Left kidney (tissue), 2 donors: ENCODE measurements around the gene SPATA6. TPM values are rescaled to one million over a fixed set of nuclear protein-coding genes. Genes with fewer than 3 reads are reported as not detected.
"Not testable (repeated sequence)": the region's sequence is repeated elsewhere in the genome, so short reads cannot be mapped to it uniquely, and the experiment has no call there.

ENCODE experiments used
- DNase-seq: peaks from one replicate; pipeline ENCODE4 v3.0.0-alpha.2; 2013
- polyA plus RNA-seq: library from polyadenylated mRNA; unstranded; fragments of 120-200 nt; gene quantifications from one replicate; pipeline ENCODE4 v1.2.1, GENCODE V29; 2013; ENCODE audit not compliant: insufficient read length

SPATA6 gene
- polyA plus RNA-seq, 1 donor = 21.3 TPM

DNA sequence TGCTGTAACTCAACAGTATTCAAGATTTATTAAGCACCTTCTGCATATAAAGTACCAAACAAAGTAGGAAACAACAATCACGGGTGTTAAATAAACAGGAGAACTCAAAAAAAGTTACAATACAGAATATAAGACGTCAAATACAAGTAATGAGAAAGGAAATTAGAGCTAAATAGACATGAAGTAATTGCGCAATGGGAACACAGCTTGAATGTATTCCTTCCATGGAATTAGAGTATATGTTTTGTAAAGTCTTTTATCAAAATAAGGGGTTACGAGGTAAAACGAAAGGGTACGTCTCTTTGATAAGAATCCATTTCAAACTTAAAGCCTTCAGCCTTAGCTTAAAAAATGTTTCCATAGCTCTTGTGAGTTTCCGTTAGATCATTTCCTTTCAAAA lies 109.1 kb downstream of the SPATA6 start:
- no peak for DNase-seq

DNA sequence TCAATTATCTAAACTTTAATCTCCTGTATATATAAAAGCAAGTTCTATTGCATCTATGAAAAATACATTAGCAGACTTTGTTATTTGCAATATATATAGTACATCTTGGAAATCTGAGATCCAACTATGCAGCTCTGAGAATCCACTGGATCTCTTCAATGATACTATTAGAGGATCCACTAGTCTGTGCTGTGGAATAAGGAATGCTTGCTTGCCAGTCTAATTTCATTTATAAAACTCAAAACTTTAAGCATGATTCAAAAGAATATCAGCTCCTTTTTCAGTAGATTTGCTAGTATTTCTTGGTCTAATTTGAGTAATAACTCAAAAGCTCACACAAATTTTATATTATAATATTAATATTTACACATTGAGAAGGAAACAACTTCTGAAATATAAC lies 115.1 kb downstream of the SPATA6 start:
- DNase-seq = no peak

DNA sequence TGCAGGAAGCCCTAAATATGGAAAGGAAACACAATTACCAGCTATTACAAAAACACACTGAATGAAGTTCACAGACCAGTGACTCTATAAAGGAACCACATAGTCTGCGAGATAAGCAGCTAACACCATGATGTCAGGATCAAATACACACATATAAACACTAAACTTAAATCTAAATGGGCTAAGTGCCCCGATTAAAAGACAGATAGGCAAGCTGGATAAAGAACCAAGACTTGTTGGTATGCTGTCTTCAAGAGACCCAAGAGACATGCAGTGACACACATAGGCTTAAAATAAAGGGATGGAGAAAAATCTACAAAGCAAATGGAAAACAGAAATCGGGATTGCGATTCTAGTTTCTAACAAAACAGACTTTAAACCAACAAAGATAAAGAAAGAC lies 127.6 kb downstream of the SPATA6 start:
- no peak for DNase-seq

DNA sequence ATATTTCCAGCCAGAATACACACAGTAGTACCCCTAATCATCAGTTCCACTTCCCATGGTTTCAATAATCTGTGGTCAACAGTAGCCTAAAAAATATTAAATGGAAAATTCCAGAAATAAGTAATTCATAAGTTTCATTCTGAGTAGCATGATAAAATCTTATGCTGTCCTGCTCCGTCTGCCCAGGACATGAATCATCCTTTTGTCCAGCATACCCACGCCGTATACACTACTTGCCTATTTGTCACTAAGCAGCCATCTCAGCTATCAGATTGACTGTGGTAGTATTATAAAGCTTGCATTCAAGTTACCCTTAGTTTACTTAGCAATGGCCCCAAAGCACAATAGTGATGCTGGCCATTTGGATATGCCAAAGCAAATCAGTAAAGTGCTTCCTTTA lies 130.8 kb downstream of the SPATA6 start:
- DNase-seq = no peak

GRCh38 chr1:48338257-48338656 lies 133.7 kb downstream of the SPATA6 start:
- no peak for DNase-seq

GRCh38 chr1:48333316-48333715 lies 138.7 kb downstream of the SPATA6 start:
- DNase-seq = no peak

- no peak for DNase-seq
These were observed 139.9 kb downstream of the SPATA6 start for GRCh38 chr1:48332115-48332514.

- DNase-seq = no peak
These were observed 142.1 kb downstream of the SPATA6 start for GRCh38 chr1:48329905-48330304.

- no peak for DNase-seq
These were observed 142.5 kb downstream of the SPATA6 start for GRCh38 chr1:48329486-48329885.

GRCh38 chr1:48311829-48312228 lies 160.2 kb downstream of the SPATA6 start:
- DNase-seq = not testable (repeated sequence)

DNA sequence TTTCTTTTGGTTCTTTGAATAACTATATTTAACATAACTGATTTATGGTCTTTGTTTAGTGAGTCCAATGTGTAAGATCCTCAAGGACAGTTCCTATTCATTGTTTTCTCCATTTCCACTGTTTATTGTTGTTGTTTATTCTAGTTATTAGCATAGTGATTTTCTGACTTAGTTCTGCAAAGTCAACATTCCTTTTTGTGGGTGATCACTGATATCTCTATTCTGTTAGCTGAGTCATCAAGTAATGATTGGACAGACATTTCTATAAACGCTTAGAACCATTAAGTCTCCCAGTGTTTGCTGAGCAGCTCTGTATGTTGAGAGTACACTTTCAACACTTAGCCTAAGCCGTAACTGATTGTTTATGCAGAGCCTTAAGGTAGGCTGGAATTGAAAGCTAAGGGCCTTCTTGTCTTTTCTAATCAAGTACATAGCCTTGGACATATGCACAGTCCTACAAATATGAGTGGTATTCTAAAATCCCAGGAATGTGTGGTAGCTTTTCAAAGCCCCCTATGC lies 162.4 kb downstream of the SPATA6 start:
- DNase-seq = no peak

GRCh38 chr1:48302652-48303051 lies 169.4 kb downstream of the SPATA6 start:
- DNase-seq = no peak

- DNase-seq = no peak
These were observed 177.3 kb downstream of the SPATA6 start for GRCh38 chr1:48294656-48295055.

- not testable (repeated sequence) for DNase-seq
These were observed 177.9 kb downstream of the SPATA6 start for GRCh38 chr1:48294094-48294493.

GRCh38 chr1:48292706-48293105 lies 179.3 kb downstream of the SPATA6 start:
- no peak for DNase-seq

DNA sequence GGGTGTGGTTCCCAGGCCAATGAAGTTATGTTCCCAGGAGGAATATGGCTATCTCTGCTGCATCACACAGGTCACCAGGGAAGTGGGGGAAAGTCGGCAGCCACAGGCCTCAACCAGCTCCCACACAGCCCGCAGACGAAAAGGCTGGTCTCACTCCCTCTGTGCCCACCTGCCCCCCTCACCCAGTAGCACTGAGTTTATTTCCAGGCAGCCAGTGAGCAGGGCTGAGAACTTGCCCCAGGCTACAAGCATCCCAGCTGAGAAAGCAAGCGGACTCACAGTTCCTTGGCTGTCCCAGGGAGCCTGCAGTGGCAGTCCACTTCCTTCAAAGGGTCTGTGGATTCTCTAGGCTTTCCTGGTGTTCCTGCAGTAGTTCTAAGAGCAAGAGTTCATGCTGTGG lies 180.6 kb downstream of the SPATA6 start:
- no peak for DNase-seq

DNA sequence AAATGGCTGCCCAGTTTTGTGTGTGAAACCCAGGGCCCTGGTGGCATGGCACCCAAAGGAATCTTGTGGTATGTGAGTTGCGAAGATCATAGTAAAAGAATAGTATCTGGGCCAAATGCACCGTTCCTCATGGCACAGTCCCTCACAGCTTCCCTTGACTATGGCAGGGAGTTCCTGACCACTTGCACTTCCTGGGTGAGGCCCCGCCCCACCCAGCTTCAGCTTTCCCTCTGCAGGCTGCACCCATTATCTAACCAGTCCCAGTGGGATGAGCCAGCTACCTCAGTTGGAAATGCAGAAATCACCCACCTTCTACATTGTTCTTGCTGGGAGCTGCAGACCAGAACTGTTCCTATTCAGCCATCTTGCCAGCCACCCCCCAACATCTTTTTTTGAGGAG lies 186.5 kb downstream of the SPATA6 start:
- DNase-seq = no peak

DNA sequence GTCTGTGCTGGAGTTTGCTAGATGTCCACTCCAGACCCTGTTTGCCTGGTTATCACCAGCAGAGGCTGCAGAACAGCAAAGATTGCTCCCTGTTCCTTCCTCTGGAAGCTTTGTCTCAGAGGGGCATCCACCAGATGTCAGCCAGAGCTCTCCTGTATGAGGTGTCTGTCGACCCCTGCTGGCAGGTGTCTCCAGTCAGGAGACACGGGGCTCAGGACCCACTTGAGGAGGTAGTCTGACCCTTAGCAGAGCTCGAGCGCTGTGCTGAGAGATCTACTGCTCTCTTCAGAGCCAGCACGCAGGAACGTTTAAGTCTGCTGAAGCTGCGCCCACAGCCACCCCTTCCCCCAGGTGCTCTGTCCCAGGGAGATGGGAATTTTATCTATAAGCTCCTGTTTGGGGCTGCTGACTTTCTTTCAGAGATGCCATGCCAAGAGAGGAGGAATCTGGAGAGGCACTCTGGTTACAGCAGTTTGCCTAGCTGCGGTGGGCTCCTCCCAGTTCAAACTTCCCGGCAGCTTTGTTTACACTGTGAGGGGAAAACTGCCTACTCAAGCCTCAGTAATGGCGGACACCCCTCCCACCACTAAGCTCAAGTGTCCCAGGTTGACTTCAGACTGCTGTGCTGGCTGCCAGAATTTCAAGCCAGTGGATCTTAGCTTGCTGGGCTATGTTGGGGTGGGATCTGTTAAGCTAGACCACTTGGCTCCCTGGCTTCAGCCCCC lies 187.1 kb downstream of the SPATA6 start:
- DNase-seq = not testable (repeated sequence)

- DNase-seq = not testable (repeated sequence)
These were observed 189.7 kb downstream of the SPATA6 start for GRCh38 chr1:48282329-48282728.

DNA sequence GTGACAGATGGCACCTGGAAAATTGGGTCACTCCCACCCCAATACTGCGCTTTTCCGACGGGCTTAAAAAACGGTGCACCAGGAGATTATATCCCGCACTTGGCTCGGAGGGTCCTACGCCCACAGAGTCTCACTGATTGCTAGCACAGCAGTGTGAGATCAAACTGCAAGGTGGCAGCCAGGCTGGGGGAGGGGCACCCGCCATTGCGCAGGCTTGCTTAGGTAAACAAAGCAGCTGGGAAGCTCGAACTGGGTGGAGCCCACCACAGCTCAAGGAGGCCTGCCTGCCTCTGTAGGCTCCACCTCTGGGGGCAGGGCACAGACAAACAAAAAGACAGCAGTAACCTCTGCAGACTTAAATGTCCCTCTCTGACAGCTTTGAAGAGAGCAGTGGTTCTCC lies 194.6 kb downstream of the SPATA6 start:
- not testable (repeated sequence) for DNase-seq

DNA sequence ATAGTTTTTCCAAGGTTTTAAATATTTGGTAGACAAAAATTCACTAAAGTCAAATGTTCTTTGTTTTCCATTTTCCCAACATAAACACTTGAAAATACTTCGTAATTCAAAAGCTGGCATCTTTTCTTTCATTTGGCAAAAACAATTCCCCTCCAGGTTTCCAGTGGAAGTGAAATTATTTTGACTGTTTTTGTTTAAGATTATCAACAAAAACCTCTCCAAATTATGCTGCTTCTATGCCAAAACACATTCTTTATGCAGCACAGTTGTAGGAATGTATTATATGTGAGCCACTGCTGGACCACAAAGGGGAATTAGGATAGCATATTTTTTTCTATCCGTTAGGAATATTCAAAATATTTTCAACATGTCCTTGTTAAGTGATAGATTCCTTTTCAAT lies 205.4 kb downstream of the SPATA6 start:
- no peak for DNase-seq

GRCh38 chr1:48263041-48263440 lies 209.0 kb downstream of the SPATA6 start:
- no peak for DNase-seq

GRCh38 chr1:48261881-48262400 lies 210.1 kb downstream of the SPATA6 start:
- no peak for DNase-seq

GRCh38 chr1:48258106-48258505 lies 213.9 kb downstream of the SPATA6 start:
- no peak for DNase-seq
